Mucosa of descending colon (tissue), 3 donors: ENCODE data around the gene CENPX. TPM values are rescaled to one million over a fixed set of nuclear protein-coding genes. Genes with fewer than 3 reads are reported as not detected.

Experiments used
- ATAC-seq: fragments of 200-7000 bp; cut with Tn5 transposase; one replicate; pipeline ENCODE4 v1.9.1; 2020; ENCODE audit warnings: mild to moderate bottlenecking, moderate library complexity
- DNase-seq, 3 donors: peaks; one replicate each; pipeline ENCODE4 v3.0.0-alpha.2; 2020
- H3K36me3 ChIP-seq: fragments of 200-600 bp; one replicate; pipeline ENCODE4 v1.8.0; 2021; ENCODE audit warnings: low read depth, mild to moderate bottlenecking
- H3K4me1 ChIP-seq: fragments of 200-600 bp; one replicate; pipeline ENCODE4 v1.8.0; 2021; ENCODE audit warnings: low read depth, mild to moderate bottlenecking
- H3K4me3 ChIP-seq: fragments of 200-600 bp; one replicate; pipeline ENCODE4 v1.8.0; 2021; ENCODE audit warnings: mild to moderate bottlenecking
- H3K9me3 ChIP-seq: fragments of 200-600 bp; one replicate; pipeline ENCODE4 v1.8.0; 2021; ENCODE audit warnings: mild to moderate bottlenecking
- intact Hi-C, 2 donors: fragments of 100-400 bp; cut with DNase I in 1 of 2; cut with micrococcal nuclease in 1 of 2; formaldehyde crosslinking; loops; one replicate each; pipeline versions ENCODE4 v1.11.0 to v1.11.1; 2022; cut with DNase I, micrococcal nuclease
- total RNA-seq, 3 donors: library from RNA; stranded (reverse); fragmentation: NEBNext Ultra II Directional in 2 of 3; extraction: Animal tissue kit (Norgen Biotek cat#: 25700) in 2 of 3; gene quantifications; one replicate each; pipeline versions ENCODE4 v1.2.1 to v1.2.4, GENCODE V29; 2021 to 2023
- TF ChIP-seq, protein P1 (sequence below): fragments of 200-600 bp; IDR thresholded peaks from one replicate; pipeline ENCODE4 v1.8.0; 2022; ENCODE audit warnings: antibody characterized with exemption, mild to moderate bottlenecking
- donor health status: DM: no; HTN: no; CAD: no; lungs with moderate emphysema.
- donor health status: DM: no; HTN: no; CAD: no.
- donor health status: DM: no; HTN: yes; CAD: no.

CENPX gene
- total RNA-seq, 3 donors from 2014 or later = 76.3 to 114 (median 81.3) TPM

DNA sequence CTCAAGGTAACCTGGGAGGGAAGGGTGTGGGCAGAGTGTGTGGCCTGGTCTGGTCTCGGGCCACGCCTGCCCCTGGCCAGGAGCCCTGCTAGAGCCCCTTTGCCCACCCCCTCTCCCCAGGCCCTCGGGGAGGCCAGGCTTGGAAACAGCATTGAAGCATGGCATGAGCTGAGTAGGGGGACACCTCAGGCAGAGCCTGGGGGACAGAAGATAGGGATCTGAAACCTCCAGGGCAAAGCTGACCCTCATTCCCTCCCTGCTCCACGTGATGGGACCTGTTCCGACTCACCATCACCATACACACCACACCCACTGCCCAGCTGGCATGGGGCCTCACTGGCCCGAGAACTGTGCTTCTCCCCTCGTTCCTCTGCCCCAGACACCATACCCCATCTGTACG is 26.4 kb upstream of the CENPX start:
- no peak for DNase-seq
- no peak for ATAC-seq

DNA sequence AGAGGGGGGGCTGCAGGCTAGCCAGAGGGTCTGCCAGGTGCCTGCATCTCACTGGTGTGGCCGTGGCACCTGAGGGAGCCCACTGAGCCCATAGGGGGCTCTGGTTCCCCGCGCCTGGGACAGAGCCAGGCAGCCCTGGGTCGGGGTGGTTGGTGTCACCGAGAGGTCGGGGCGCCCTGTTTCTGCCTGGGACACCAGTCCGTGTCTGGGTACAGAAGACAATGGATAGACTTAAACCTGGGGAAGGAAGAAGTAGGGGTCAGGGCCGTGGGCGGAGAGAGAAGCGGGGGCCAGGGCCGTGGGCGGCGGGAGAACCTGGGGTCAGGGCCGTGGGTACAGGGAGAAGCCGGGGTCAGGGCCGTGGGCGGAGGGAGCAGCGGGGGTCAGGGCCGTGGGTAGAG is 25.9 kb upstream of the CENPX start:
- TF ChIP-seq, protein P1, sequence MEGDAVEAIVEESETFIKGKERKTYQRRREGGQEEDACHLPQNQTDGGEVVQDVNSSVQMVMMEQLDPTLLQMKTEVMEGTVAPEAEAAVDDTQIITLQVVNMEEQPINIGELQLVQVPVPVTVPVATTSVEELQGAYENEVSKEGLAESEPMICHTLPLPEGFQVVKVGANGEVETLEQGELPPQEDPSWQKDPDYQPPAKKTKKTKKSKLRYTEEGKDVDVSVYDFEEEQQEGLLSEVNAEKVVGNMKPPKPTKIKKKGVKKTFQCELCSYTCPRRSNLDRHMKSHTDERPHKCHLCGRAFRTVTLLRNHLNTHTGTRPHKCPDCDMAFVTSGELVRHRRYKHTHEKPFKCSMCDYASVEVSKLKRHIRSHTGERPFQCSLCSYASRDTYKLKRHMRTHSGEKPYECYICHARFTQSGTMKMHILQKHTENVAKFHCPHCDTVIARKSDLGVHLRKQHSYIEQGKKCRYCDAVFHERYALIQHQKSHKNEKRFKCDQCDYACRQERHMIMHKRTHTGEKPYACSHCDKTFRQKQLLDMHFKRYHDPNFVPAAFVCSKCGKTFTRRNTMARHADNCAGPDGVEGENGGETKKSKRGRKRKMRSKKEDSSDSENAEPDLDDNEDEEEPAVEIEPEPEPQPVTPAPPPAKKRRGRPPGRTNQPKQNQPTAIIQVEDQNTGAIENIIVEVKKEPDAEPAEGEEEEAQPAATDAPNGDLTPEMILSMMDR = no peak
- no peaks in the 10 kb centered on the region for H3K9me3 ChIP-seq
- peaks cover 21% of the 10 kb centered on the region for H3K4me1 ChIP-seq
- ATAC-seq (no peak), DNase-seq (no peak)
- H3K36me3 ChIP-seq = no peaks in the 10 kb centered on the region
- intact Hi-C loops = no loop called here
- no peak overlapping the region for H3K4me3 ChIP-seq

More for the DNA sequence above, 26.4 kb upstream of the CENPX start:
- no peaks in the 10 kb centered on the region for H3K36me3 ChIP-seq
- H3K4me3 ChIP-seq = no peak overlapping the region
- H3K4me1 ChIP-seq = peaks cover 21% of the 10 kb centered on the region
- intact Hi-C loops = no loop called here
- no peaks in the 10 kb centered on the region for H3K9me3 ChIP-seq
- TF ChIP-seq, protein P1 = no peak

DNA sequence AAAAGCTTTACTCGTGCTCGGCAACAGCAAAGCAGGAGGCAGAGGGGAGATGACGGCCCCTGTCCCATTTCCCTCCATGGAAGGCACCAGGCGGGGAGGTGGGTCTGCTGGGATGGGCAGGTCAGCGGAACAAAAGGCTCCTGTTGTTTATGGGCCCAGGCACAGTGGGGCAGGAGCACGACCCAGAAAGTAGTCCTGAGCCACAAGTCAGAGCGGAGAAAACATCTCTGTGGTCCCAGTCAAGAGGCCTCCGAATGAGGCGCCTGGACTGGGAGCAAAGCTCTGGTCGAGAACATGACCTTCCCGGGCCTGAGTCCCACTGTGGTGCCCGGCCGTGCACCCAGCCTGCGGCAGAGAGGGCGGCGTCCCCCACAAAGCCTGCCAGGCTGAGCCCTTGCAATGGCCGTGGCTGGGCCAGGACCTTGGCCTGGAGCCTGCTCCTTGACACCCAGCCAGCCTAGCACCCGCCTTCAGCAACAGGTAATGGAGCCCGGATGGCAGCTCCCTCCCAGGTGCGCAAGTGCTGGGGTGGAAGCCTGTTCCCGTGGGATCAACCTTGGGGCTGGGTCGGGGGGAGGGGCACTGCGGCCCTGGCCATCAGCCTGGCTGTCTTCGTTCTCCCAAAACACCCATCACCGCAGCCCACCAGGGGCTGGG is 25.4 kb upstream of the CENPX start:
- no peak for ATAC-seq
- DNase-seq = no peak
- no peaks in the 10 kb centered on the region for H3K36me3 ChIP-seq
- TF ChIP-seq, protein P1 = no peak
- H3K9me3 ChIP-seq = no peaks in the 10 kb centered on the region
- no peak overlapping the region for H3K4me3 ChIP-seq
- peaks cover 18% of the 10 kb centered on the region for H3K4me1 ChIP-seq
- intact Hi-C loops = no loop called here

DNA sequence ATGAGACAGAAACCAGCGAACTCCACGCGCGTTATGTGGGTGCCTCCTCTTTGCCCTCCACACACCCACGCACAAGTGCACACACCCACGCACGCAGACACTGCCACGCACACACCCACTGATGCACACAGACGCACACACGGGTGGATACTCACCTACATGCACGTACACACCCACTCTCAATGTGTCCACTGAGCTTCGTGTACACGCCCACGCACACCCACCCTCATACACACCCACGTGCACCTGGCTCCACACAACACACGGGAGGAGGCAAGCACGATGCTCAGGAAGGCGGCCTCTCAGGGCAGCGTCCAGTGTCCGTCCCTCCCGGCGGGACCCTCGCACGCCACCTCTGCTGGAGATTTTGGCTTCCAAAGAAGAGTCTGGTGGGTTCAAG is 24.7 kb upstream of the CENPX start:
- TF ChIP-seq, protein P1 = no peak
- intact Hi-C loops = no loop called here

DNA sequence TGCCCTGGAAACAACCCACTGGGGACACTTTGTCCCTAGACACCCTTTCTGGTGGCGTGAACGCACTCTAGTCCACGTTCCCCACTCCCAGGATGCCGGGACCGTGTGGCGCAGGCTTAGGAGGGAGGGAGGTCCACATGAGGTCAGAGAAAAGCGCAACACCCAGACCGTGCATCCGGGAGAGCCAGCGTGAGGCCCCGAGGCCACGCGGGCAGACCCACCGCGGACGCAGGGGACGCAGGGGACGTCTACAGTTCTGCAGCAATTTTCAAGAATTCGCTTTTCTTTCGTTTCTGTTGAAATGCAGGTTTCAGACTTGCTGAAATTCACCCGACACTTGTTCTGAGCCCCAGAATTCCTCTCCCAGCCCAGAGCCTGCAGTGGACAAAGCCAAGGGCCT is 24.2 kb upstream of the CENPX start:
- intact Hi-C loops = no loop called here
- TF ChIP-seq, protein P1 = no peak
- ATAC-seq = no peak
- no peaks in the 10 kb centered on the region for H3K36me3 ChIP-seq
- H3K4me3 ChIP-seq = no peak overlapping the region
- H3K4me1 ChIP-seq = peaks cover 10% of the 10 kb centered on the region
- H3K9me3 ChIP-seq = no peaks in the 10 kb centered on the region
- DNase-seq = no peak

More for the DNA sequence above, 24.7 kb upstream of the CENPX start:
- H3K4me1 ChIP-seq = peaks cover 11% of the 10 kb centered on the region
- DNase-seq (no peak), ATAC-seq (no peak)
- no peaks in the 10 kb centered on the region for H3K9me3 ChIP-seq
- H3K4me3 ChIP-seq = no peak overlapping the region
- H3K36me3 ChIP-seq = no peaks in the 10 kb centered on the region
